Measurements from ENCODE around the gene PBX1. TPM values are rescaled to one million over a fixed set of nuclear protein-coding genes. Genes with fewer than 3 reads are reported as not detected.
"Not testable (repeated sequence)": the region's sequence is repeated elsewhere in the genome, so short reads cannot be mapped to it uniquely, and the experiment has no call there.

The PBX1 gene
- 52.2 TPM for total RNA-seq
- long read RNA-seq, full-length matches to known transcripts: 6 of 36 reads
- long read RNA-seq, partial matches to known transcripts: 8 of 36 reads
- long read RNA-seq, other reads (novel, unspliced or antisense): 22 of 36 reads

- peak; percentile 97 for DNase-seq (ENCODE audit: low spot score)
- intact Hi-C loops (cut with DNase I): loop anchor here (2.0 kb wide), 1 partner anchor 228 kb away; no protein-coding TSS in a partner anchor
Measured at GRCh38 chr1:164558461-164559341, at the start of gene PBX1. Gene PBX1 (plus strand): TSS chr1:164559184.

GRCh38 chr1:164510435-164510834, 48.5 kb upstream of the PBX1 start:
- intact Hi-C loops (cut with DNase I): no loop called here
- DNase-seq (ENCODE audit: low spot score): no peak

GRCh38 chr1:164511001-164511705, 47.8 kb upstream of the PBX1 start:
- DNase-seq (ENCODE audit: low spot score): no peak
- intact Hi-C loops (cut with DNase I): no loop called here

- intact Hi-C loops (cut with DNase I): no loop called here
- no peak for DNase-seq (ENCODE audit: low spot score)
Measured at GRCh38 chr1:164515231-164515630, 43.8 kb upstream of the PBX1 start.

GRCh38 chr1:164515711-164516331, 43.2 kb upstream of the PBX1 start:
- no peak for DNase-seq (ENCODE audit: low spot score)

GRCh38 chr1:164516591-164516990, 42.4 kb upstream of the PBX1 start:
- DNase-seq (ENCODE audit: low spot score): no peak
- intact Hi-C loops (cut with DNase I): no loop called here

More at GRCh38 chr1:164515711-164516331, 43.2 kb upstream of the PBX1 start:
- intact Hi-C loops (cut with DNase I): no loop called here

GRCh38 chr1:164518692-164519332, 40.2 kb upstream of the PBX1 start:
- intact Hi-C loops (cut with DNase I): no loop called here

GRCh38 chr1:164519426-164519825, 39.6 kb upstream of the PBX1 start:
- intact Hi-C loops (cut with DNase I): no loop called here
- no peak for DNase-seq (ENCODE audit: low spot score)

More at GRCh38 chr1:164518692-164519332, 40.2 kb upstream of the PBX1 start:
- DNase-seq (ENCODE audit: low spot score): no peak

GRCh38 chr1:164524810-164525209, 34.2 kb upstream of the PBX1 start:
- intact Hi-C loops (cut with DNase I): no loop called here
- no peak for DNase-seq (ENCODE audit: low spot score)

GRCh38 chr1:164534863-164535610, 23.9 kb upstream of the PBX1 start:
- intact Hi-C loops (cut with DNase I): loop anchor here (5.0 kb wide), 1 partner anchor 98 kb away; no protein-coding TSS in a partner anchor
- DNase-seq (ENCODE audit: low spot score): no peak

GRCh38 chr1:164552463-164552988, 6.5 kb upstream of the PBX1 start:
- intact Hi-C loops (cut with DNase I); DNase-seq (ENCODE audit: low spot score): not testable (repeated sequence)

GRCh38 chr1:164557270-164557669, 1.7 kb upstream of the PBX1 start:
- no peak for DNase-seq (ENCODE audit: low spot score)
- intact Hi-C loops (cut with DNase I): no loop called here

GRCh38 chr1:164559342-164560051, 513 bp downstream of the PBX1 start:
- peak; percentile 79 for DNase-seq (ENCODE audit: low spot score)
- intact Hi-C loops (cut with DNase I): loop anchor here (2.0 to 10.0 kb wide), 2 partner anchors 145 to 227 kb away; no protein-coding TSS in a partner anchor

GRCh38 chr1:164560121-164560541, 1.1 kb downstream of the PBX1 start:
- intact Hi-C loops (cut with DNase I): loop anchor here (10.0 kb wide), 1 partner anchor 145 kb away; no protein-coding TSS in a partner anchor

GRCh38 chr1:164560556-164560955, 1.6 kb downstream of the PBX1 start:
- DNase-seq (ENCODE audit: low spot score): no peak
- intact Hi-C loops (cut with DNase I): loop anchor here (10.0 kb wide), 1 partner anchor 144 kb away; no protein-coding TSS in a partner anchor

More at GRCh38 chr1:164560121-164560541, 1.1 kb downstream of the PBX1 start:
- no peak for DNase-seq (ENCODE audit: low spot score)

GRCh38 chr1:164561007-164561406, 2.0 kb downstream of the PBX1 start:
- DNase-seq (ENCODE audit: low spot score): no peak
- intact Hi-C loops (cut with DNase I): loop anchor here (10.0 kb wide), 1 partner anchor 144 kb away; no protein-coding TSS in a partner anchor

- DNase-seq (ENCODE audit: low spot score): no peak
- intact Hi-C loops (cut with DNase I): loop anchor here (10.0 kb wide), 1 partner anchor 143 kb away; no protein-coding TSS in a partner anchor
Measured at GRCh38 chr1:164561472-164561871, 2.5 kb downstream of the PBX1 start.

All from cardiac septum (tissue), 1 donor.